Activated gamma-delta T cell treated with anti-CD3 and anti-CD28 coated beads, Interleukin-2, amount 50 U/mL, for 16 hours (primary cell): ENCODE data around the gene PPDPF.

Experiments
- DNase-seq: peaks from one replicate; pipeline ENCODE4 v3.0.0-alpha.2; 2020; ENCODE audit warnings: low read depth

PPDPF gene

DNA sequence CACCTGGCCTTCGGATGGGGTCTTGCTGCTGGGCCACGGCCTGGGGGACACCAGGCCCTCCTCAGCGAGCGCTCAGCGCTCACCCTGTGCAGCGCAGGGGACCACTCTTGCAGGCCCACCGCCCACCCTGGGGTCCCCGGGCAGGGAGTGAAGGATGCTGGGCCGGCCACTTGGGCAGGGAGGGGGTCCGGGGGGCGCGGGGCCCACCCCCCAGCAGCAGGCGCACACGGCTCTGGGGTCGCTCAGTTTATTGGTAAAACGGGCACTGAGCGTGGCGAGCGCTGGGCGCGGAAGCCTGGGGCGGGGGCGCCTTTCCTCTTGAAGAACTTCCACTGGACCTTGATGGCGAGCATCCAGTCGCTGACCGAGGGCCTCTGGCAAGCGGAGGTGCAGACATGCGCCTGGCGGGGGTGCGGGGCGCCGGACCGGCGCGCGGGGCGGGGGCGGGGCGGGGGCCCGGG lies 32.8 kb upstream of the PPDPF start:
- no peak for DNase-seq

- DNase-seq: no peak
Observed at GRCh38 chr20:63488315-63489251, 32.0 kb upstream of the PPDPF start.

DNA sequence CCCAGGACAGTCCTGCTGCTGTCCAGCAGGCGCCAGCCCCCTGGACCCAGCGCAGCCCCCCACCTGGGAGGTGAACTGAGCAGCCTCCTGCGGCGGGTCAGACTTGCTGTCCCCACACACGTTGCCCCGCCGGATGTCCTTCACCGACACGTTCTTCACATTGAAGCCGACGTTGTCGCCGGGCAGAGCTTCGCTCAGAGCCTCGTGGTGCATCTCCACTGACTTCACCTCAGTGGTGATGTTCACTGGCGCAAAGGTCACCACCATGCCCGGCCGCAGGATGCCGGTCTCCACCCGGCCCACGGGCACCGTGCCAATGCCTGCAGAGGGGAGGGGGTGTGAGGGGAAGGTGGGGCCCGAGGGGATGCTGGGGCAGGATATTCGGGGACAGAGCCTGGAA lies 30.1 kb upstream of the PPDPF start:
- no peak for DNase-seq

- no peak for DNase-seq
Observed at GRCh38 chr20:63491078-63491477, 29.5 kb upstream of the PPDPF start.

DNA sequence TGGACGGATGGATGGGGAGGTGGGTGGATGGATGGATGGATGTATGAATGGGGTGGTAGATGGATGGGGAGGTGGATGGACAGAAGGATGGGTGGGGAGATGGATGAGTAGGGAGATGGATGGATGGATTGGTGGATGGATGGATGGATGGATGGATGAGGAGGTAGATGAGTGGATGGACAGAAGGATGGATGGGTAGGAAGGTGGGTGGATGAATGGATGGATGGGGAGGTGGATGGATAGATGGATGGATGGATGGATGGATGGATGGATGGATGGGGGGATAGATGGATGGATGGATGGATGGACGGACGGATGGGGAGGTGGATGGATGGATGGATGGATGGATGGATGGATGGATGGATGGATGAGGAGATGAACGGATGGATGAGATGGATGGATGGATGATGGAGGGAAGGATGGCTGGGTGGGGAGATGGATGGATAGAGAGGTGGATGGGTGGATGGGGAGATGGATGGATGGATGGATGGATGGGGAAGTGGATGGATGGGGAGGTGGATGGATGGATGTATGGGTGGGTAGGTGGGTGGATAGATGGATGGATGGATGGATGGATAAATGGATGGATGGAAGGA lies 28.8 kb upstream of the PPDPF start:
- DNase-seq: no peak

- DNase-seq: no peak
Observed at GRCh38 chr20:63492518-63492917, 28.0 kb upstream of the PPDPF start.

DNA sequence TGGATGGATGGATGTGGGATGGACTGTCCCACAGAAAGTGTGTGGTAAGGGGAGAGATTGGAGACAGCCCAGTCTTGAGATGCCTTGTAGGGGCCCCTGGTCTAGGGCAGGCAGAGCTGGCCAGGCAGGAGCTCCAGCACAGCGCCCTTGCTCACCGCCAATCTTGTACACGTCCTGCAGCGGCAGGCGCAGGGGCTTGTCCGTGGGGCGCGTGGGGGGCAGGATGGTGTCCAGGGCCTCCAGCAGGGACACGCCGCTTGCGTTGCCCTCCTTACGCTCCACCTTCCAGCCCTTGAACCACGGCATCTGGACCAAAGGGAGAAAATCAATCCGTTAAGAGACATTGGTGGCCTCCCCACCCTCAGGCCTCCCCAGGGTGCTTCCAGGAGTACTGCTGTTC lies 27.6 kb upstream of the PPDPF start:
- DNase-seq: no peak

DNA sequence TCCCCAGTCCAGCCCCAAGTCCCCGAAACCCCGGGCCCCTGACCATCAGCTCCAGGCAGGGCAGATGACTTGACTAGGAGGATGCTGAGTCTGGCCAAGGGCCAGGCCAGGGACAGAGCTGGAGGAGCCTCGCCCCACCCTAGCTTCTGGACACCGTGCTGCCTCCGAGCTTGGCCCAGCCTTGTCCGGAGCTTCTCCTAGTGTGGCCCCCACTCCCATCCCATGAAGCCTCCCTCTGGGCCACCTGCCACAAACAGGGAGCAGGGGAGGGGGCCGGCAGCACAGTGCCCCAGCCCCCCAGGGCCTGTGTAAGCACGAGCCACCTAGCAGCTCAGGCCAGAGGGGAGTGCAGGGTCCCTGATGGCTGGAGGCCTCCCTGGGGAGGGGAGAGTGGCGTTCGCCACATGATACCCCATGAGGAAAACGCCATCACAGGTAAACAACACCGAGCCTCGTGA lies 27.0 kb upstream of the PPDPF start:
- DNase-seq: no peak

- no peak for DNase-seq
Observed at GRCh38 chr20:63494084-63494419, 26.5 kb upstream of the PPDPF start.

- no peak for DNase-seq
Observed at GRCh38 chr20:63494420-63495166, 26.0 kb upstream of the PPDPF start.

- no peak for DNase-seq
Observed at GRCh38 chr20:63495167-63495720, 25.3 kb upstream of the PPDPF start.

DNA sequence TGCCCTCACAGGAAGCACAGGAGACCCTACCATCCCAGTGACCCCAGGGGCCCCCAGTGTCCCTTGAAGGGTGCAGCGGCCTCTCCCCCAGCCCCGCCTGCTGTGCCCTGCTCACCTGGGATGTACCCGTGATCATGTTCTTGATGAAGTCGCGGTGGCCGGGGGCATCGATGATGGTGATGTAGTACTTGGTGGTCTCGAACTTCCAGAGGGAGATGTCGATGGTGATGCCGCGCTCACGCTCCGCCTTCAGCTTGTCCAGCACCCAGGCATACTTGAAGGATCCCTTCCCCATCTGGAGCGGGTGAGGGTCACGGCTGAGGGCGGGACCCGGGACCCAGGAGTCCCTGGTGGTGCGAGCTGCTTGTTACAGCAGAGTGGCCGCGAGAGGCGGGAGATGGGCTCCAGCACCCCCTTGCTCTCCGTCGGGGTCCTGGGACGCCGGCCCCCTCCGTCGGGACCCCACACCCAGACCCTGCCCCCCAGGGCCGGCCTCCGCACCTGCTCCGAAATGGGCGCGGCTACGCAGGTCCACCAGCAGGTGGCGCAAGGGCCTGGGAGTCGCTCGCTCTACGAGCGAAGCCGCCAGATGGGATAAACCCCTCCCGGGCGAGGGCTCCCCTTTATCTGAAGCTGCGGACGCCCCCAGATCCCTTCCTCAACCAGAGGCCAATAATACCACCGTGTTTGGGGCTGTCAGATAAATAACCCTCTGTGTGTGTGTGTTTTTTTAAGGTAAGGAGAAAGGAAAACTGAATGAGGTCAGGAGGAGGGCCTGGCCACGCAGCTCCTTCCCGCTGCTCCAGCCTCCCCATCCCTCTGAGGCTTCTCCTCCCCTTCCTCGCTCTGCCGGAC lies 24.6 kb upstream of the PPDPF start:
- peak; percentile 70 for DNase-seq

DNA sequence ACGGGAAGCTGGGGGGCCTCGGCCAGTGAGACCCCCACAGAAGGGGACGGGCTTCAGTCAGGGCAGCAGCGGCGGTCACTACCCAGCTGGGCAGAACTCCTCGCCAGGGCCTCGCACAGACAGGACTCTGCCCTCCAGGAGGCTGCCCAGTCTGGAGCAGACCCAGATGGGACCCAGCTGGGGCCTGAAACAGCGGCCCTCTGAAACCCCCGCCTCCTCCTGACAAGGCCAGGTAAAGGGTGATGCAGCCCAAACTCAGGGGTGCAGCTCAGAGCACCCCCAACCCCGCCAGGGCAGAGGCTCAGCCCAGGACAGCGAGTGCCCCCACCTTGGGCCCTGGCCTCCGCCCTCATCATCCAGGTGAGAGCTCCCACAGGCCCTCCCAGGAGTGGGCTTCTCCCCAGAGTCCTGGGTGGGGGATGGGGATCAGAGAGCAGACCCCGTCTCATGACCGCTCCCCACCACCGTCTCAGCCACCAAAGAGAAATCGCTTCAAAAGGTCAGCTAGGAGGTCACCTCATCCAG lies 23.9 kb upstream of the PPDPF start:
- no peak for DNase-seq

DNA sequence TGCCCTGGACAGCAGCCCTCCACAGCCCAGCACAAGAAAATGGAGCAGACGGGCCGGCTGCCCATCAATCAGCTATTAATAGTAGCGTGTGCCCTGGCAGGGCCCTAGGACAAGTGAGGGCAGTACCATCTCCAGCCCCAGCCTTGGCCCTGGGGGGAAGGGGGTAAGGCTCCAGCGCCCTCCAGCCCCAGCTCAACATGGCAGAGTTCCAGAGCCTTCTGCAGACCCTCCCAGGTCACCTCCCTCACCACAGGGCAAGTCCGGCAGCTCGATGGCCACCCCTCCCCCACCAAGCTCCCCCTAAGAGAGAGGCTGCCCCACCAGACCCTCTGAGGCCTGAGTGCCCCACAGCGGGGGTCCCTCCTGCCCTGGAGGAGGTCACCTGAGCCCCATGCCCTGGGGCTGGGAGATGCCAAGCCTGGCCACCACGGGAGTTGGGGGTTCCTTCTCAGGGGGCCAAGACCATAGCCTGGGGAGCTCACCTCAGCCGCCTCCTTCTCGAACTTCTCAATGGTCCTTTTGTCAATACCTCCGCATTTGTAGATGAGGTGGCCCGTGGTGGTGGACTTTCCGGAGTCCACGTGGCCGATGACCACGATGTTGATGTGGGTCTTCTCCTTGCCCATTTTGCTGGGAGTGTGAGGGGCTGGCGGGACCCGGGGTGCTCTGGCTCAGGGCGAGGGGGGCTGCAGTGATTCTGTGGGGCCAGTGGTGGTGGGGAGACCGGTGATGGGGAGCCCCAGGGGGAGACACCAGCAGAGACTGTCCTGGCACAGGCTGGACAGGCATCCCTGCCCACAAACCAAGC lies 23.2 kb upstream of the PPDPF start:
- no peak for DNase-seq

- no peak for DNase-seq
Observed at GRCh38 chr20:63497946-63498935, 22.3 kb upstream of the PPDPF start.

DNA sequence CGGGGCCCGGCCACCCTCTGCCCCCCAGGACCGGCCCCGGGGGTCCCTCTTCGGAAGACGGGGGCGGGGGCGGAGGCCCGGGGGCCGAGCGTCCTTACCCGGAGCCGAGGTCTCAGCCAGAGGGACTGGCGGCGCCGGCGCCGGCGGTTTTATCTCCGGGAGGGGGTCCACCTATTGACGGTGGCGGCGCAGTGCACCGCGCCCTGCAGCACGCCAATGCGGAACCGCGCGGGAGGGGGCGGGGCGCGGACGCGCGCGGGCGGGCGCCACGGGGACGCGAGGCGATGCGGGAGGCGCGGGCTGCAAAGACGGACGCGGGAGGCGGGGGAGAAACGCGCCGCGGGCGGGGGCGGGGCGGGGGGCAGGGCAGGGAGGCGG lies 21.6 kb upstream of the PPDPF start, which contains the start of gene EEF1A2:
EEF1A2 (minus strand) TSS at position 124 of the 378 bp plus-strand sequence. CDS start 1,320 bp downstream, outside the sequence.
- DNase-seq: no peak

- DNase-seq: no peak
Observed at GRCh38 chr20:63499338-63499969, 21.1 kb upstream of the PPDPF start.

- DNase-seq: no peak
Observed at GRCh38 chr20:63500151-63500901, 20.2 kb upstream of the PPDPF start.
